DMS 273 (cell line): ENCODE results near the gene GDPD5.

Experiments used
- DNase-seq: peaks from one replicate; lab custom pipeline; 2025; ENCODE audit not compliant: unreplicated experiment; lab: John Stamatoyannopoulos, UW

GDPD5 gene

GRCh38 chr11:75449776-75450175 is 76.0 kb downstream of the GDPD5 start:
- no peak for DNase-seq

GRCh38 chr11:75449271-75449670 is 76.5 kb downstream of the GDPD5 start:
- no peak for DNase-seq

- no peak for DNase-seq
Observed at GRCh38 chr11:75447415-75447814, 78.3 kb downstream of the GDPD5 start.

- peak; percentile 81 for DNase-seq
Observed at GRCh38 chr11:75445315-75445953, 80.3 kb downstream of the GDPD5 start.

GRCh38 chr11:75443043-75443442 is 82.7 kb downstream of the GDPD5 start:
- no peak for DNase-seq

- DNase-seq, result no peak
Observed at GRCh38 chr11:75442161-75442885, 83.4 kb downstream of the GDPD5 start.

GRCh38 chr11:75441804-75442132 is 84.0 kb downstream of the GDPD5 start:
- peak; percentile 20 for DNase-seq

- DNase-seq, result no peak
Observed at GRCh38 chr11:75440960-75441803, 84.6 kb downstream of the GDPD5 start.

GRCh38 chr11:75439495-75440120 is 86.1 kb downstream of the GDPD5 start:
- no peak for DNase-seq

GRCh38 chr11:75439026-75439425 is 86.7 kb downstream of the GDPD5 start:
- DNase-seq, result no peak

GRCh38 chr11:75437966-75438659 is 87.6 kb downstream of the GDPD5 start:
- DNase-seq, result no peak

GRCh38 chr11:75436806-75437205 is 88.9 kb downstream of the GDPD5 start:
- DNase-seq, result no peak

GRCh38 chr11:75435571-75435925 is 90.2 kb downstream of the GDPD5 start:
- peak; percentile 33 for DNase-seq

- no peak for DNase-seq
Observed at GRCh38 chr11:75434886-75435570, 90.7 kb downstream of the GDPD5 start.

GRCh38 chr11:75434051-75434450 is 91.7 kb downstream of the GDPD5 start:
- DNase-seq, result no peak

GRCh38 chr11:75433443-75433842 is 92.3 kb downstream of the GDPD5 start:
- no peak for DNase-seq

- no peak for DNase-seq
Observed at GRCh38 chr11:75432911-75433321, 92.8 kb downstream of the GDPD5 start, which contains the start of gene KLHL35. Gene KLHL35 (minus strand): TSS chr11:75433203. CDS start chr11:75430629, 2,574 bp downstream.

- DNase-seq, result no peak
Observed at GRCh38 chr11:75431533-75432525, 93.9 kb downstream of the GDPD5 start.
